Stimulated activated CD4-positive, alpha-beta T cell treated with anti-CD3 and anti-CD28 coated beads, TNF-alpha, amount 100 ng/mL, for 1 hour (primary cell): Measurements from ENCODE around the gene AK5.

ENCODE experiments used
- DNase-seq, 3 donors: peaks; one replicate each; pipeline ENCODE4 v3.0.0-alpha.2; 2020; ENCODE audit warnings: low read depth in 3 of 3, low spot score in 1 of 3

Gene AK5

GRCh38 chr1:77281491-77282186 is at the start of gene AK5:
Gene AK5 (plus strand): TSS chr1:77282019. CDS start chr1:77282314, 295 bp downstream.
- DNase-seq, result peak in 2 of 3 donors; percentile 25 to 46

DNA sequence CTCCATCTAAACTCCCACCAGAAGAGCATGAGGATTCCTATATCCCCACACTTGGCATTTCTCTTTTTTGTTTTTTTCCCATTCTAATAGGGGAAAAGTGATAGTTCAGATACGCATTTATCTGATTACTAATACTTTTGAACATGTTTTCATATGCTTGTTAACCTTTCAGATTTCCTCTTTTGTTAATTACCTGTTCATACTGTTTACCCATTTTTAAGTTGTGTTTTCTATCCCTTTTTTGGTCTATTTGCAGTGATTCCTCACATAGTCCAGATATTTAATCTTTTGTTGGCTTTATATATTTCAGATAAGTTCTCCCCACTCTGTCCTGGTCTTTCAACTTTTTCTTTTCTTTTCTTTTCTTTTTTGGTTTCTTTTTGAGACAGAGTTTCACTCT is 49.0 kb upstream of the AK5 start:
- no peak for DNase-seq

- no peak for DNase-seq
Observed at GRCh38 chr1:77234096-77234495, 47.7 kb upstream of the AK5 start.

DNA sequence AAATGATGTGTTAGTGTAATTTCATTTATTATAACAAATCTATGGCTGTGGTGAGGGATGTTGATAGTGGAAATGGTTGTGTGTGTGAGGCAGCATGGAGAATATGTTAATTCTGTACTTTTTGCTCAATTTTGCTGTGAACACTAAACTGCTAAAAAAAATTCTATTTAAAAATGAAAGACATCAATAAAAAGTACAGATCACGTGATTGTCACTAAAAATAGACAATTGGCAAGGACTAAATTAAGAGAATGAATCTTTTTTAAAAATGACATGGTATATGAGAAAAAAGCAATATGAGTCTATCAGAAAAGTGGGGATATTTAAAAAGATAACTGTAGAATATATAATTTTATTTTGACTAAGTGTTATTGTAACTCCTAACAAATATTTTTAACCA is 46.9 kb upstream of the AK5 start:
- no peak for DNase-seq

DNA sequence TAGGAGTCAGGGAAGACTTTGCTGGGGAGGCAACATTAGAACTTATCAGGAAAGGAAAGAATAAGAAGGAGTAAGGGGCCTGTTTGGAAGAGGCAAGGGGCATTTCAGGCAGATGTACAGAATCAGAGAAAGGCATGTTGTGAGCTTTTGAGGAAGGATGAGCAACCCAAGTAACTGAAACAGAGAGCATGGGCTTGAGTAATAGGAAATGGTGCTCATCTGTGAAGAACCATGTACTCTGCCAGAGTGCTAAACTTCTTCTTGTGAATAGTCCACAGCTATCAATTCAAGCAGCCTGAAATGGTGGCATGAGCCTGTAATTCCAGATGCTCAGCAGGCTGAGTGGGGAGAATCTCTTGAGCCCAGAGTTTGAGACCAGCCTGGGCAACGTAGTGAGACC is 43.4 kb upstream of the AK5 start:
- DNase-seq, result no peak

GRCh38 chr1:77239311-77239710 is 42.5 kb upstream of the AK5 start:
- DNase-seq, result no peak

DNA sequence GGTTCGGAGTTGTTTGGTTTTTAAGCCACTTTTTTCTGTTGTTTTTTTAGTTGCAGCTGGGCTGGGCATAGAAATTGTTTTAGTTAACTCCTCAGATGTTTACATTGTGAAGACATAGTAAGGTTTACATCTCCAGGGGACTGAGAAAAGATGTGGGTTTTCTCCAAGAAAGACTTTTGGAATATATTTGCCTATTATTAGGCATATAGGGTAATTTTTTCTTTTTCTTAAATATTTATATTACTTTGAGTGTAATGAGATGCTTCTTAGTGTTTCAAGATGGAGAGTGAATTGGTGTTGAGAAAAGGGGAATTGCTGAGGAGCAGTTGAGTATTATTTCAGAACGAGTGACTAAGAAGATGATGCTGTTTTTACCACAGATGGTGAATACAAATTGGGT is 36.0 kb upstream of the AK5 start:
- DNase-seq, result no peak

DNA sequence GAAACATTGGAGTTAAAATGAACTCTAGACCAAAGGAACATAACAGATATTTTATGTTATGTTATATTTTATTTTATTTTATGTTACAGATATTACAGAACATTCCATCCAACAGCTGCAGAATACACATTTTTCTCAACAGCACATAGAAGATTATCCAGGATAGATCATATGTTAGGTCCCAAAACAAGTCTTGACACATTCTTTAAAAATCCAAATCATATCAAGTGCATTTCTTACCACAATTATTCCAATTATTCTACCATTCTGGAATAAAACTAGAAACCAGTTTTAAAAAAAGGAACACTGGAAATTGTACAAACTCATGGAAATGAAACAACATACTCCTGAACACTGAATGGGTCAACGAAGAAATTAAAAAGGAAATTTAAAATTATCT is 31.7 kb upstream of the AK5 start:
- no peak for DNase-seq

- DNase-seq, result no peak
Observed at GRCh38 chr1:77253211-77253610, 28.6 kb upstream of the AK5 start.

GRCh38 chr1:77263708-77264107 is 18.1 kb upstream of the AK5 start:
- DNase-seq, result no peak

DNA sequence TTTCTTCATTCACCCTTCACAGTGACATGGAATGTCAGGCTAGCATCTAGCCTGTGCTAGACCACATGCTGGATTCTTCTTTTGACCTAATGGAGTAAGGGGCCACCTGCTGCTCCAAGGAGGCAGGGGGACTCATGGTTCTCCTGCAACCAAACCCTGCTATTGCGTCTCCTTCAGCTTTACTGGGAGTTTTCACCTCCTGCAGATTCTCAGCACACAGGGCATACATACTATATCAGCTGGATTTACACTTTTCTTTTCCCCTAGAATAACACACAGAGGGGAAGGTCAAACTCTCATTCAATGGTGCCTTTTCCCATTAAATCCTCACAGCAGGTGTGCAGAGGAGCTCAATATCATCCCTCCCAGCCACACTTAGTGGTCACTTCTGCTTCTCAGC is 16.6 kb upstream of the AK5 start:
- no peak for DNase-seq

- no peak for DNase-seq
Observed at GRCh38 chr1:77267035-77267434, 14.8 kb upstream of the AK5 start.

DNA sequence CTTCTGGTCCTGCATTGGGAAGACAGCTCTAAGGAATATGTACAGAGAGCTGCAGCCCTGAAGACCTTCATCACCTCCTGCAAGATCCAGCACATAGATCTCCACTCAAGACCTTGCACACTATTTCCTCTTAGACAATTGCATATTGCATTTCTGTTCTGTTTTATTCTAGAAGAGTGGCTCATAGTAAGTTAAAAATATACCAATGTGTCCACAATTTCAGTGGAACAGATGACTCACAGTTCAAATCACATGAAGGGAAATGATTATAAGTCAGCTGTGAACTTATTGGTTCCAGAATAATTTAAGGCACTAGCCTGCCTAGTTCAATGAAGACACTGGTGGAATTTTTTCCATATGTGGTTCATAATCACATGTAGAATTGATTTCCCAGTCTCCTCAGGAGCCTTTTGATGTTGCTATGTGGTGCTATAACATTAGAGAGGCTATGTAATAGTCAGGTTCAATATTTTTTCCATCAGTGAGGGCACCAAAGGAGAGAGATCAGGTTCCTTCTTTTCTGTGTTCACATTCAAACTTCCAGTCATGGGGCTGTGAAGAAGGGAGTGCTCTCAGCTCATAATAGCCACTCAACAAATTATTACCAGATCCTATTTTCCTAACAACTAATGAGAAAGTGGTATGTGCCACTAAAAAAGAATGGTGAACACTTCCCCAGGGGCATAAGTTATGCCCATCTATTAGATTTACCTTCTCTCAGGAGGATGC is 9.8 kb upstream of the AK5 start:
- DNase-seq, result no peak

DNA sequence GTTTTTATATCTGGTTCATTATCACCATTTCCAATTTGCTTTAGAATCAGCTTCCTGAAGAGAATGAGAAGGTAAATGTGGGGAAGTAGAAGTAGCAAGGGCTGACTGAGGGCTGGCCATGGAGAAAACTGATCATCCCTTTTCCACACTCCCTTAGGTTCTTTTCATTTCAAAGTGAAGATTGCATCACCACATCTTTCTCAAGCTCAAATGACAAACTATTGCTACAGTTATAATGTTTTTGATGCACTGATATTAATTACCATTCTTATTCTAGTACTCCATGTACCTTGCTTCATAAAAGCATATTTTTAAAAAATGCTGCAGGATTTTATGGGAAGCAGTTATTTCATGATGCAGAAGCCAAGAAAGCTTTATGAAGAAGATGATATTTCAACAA is 7.9 kb upstream of the AK5 start:
- DNase-seq, result no peak

- no peak for DNase-seq
Observed at GRCh38 chr1:77275194-77275593, 6.6 kb upstream of the AK5 start.

DNA sequence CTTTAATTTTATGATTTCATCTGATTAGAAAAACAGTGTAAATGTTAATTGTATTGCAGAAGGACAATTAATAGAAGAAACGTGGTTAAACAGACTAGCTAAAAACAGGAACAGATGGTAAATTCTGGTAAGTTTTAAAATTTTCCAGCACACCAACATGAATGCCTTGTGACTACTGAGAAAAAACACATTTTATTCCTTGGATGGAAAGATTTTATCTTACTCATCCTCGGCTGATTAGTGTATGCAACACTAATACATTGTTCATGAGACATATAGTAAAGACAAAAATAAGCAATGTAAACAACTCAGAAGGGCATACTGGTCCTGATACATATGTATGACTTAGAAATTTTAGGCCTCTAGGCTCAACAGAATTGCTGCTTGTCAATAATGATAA is 4.9 kb upstream of the AK5 start:
- no peak for DNase-seq

DNA sequence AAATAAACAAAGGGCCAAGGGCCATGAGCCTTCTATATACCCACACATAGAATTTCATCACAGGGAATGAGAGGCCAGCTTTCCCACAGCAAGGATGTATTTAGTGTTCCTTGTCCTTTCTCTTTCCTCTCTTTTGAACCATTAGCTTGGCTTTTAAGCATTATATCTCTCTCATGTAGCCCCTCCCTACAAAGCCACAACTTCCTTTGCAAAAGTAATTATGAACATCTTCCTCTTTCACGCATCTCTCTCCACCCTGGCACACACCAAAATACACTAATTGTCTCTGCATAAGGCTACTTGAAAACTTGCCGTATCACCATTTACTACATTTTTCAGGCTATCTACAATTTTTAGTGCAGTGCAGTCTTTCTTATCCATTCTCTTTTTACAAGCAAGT is 1.9 kb upstream of the AK5 start:
- DNase-seq, result no peak

GRCh38 chr1:77280962-77281361 is 857 bp upstream of the AK5 start:
- DNase-seq, result no peak

GRCh38 chr1:77282187-77282865 is 507 bp downstream of the AK5 start:
- DNase-seq, result no peak

- DNase-seq, result peak in 1 of 3 donors; percentile 2
Observed at GRCh38 chr1:77282866-77283539, 1.2 kb downstream of the AK5 start.

DNA sequence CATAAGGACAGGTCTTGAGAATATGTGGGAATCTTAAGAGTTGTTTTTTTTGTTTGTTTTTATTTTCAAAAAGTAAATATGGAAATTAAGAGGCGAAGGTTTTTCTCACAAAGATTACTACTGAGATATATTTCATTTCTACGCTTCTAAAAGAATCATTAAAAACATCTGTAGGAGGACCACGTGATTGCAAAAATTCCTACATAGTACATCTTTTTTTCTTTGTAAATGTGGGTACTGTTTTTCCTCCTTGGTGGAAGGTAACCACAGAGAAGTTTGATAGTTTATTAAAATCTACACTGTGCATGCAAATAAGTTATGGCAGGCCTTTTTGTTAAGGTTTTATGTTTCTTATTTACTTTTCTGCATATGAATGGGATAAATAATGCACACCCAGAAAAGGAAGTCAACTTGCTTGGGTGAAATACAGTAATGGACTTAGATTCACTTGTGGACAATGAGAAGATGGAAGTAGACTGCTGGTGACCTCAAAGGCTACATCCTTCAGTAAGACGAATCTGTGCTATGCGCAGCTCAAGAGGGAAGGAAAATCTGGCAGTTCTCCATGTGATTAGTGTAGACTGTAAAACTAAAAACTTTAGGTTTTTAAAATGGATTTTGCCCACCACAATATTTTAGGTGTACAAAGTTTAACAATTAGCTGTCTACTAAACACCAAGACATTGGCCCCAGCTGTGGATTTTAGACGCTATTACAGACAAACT is 2.0 kb downstream of the AK5 start:
- DNase-seq, result no peak
